Ishikawa (cell line): ENCODE data around the gene SMAD3.

Experiments used
- CEBPB ChIP-seq: IDR thresholded peaks from 2 replicates; pipeline ENCODE4 v1.6.1; 2012
- CREB1 ChIP-seq: IDR thresholded peaks from 2 replicates; pipeline ENCODE4 v1.6.1; 2012; ENCODE audit warnings: low read depth
- EGR1 ChIP-seq: IDR thresholded peaks from 2 replicates; pipeline ENCODE4 v1.6.1; 2012
- EP300 ChIP-seq: IDR thresholded peaks from 2 replicates; pipeline ENCODE4 v1.6.1; 2012; ENCODE audit warnings: borderline replicate concordance
- FOXM1 ChIP-seq: IDR thresholded peaks from 2 replicates; pipeline ENCODE4 v1.6.1; 2012; ENCODE audit warnings: low read depth, borderline replicate concordance
- MAX ChIP-seq: IDR thresholded peaks from 2 replicates; pipeline ENCODE4 v1.6.1; 2012
- NFIC ChIP-seq: IDR thresholded peaks from 2 replicates; pipeline ENCODE4 v1.6.1; 2012
- RAD21 ChIP-seq: IDR thresholded peaks from 2 replicates; pipeline ENCODE4 v1.6.1; 2012; ENCODE audit warnings: low read depth
- REST ChIP-seq: IDR thresholded peaks from 2 replicates; pipeline ENCODE4 v1.6.1; 2012; ENCODE audit warnings: low read depth, mild to moderate bottlenecking
- TAF1 ChIP-seq: IDR thresholded peaks from 2 replicates; pipeline ENCODE4 v1.6.1; 2012; ENCODE audit warnings: low read depth, mild to moderate bottlenecking
- TCF12 ChIP-seq: IDR thresholded peaks from 2 replicates; pipeline ENCODE4 v1.6.1; 2012; ENCODE audit warnings: low read depth
- TEAD4 ChIP-seq: IDR thresholded peaks from 2 replicates; pipeline ENCODE4 v1.6.1; 2012
- USF1 ChIP-seq: IDR thresholded peaks from 2 replicates; pipeline ENCODE4 v1.6.1; 2012
- YY1 ChIP-seq: IDR thresholded peaks from 2 replicates; pipeline ENCODE4 v1.6.1; 2012; ENCODE audit warnings: low read depth
- ZBTB7A ChIP-seq: IDR thresholded peaks from 2 replicates; pipeline ENCODE4 v1.6.1; 2012; ENCODE audit warnings: low read depth

The SMAD3 gene

GRCh38 chr15:67085818-67086636, 20.6 kb downstream of the SMAD3 start:
- TF ChIP-seq TEAD4, result no peak

- TF ChIP-seq TCF12 (no peak), FOXM1 (no peak), CEBPB (no peak), TEAD4 (no peak), MAX (no peak), REST (no peak), TAF1 (no peak), CREB1 (no peak), USF1 (no peak), NFIC (no peak), RAD21 (no peak), EGR1 (no peak), ZBTB7A (no peak), YY1 (no peak), EP300 (no peak)
These were observed 21.2 kb downstream of the SMAD3 start for GRCh38 chr15:67086637-67086914.

- TF ChIP-seq CREB1 (no peak), TEAD4 (no peak), CEBPB (no peak), EP300 (no peak), RAD21 (no peak), FOXM1 (no peak), ZBTB7A (no peak), EGR1 (no peak)
These were observed 22.2 kb downstream of the SMAD3 start for GRCh38 chr15:67087507-67088172.

GRCh38 chr15:67089217-67090193, 24.1 kb downstream of the SMAD3 start:
- TF ChIP-seq YY1, result no peak
- no peak for TF ChIP-seq RAD21
- no peak for TF ChIP-seq TCF12
- TF ChIP-seq CEBPB, result no peak
- TF ChIP-seq EGR1, result no peak
- 0 out of 2 replicates have a peak, but pooled peaks have one; percentile 19 for TF ChIP-seq EP300
- no peak for TF ChIP-seq FOXM1
- peak; percentile 32; the same call in 1 of the 2 replicates for TF ChIP-seq USF1
- peak; percentile 37; the same call in 1 of the 2 replicates for TF ChIP-seq NFIC
- TF ChIP-seq TAF1, result no peak
- no peak for TF ChIP-seq TEAD4
- no peak for TF ChIP-seq REST
- no peak for TF ChIP-seq CREB1
- peak; percentile 89 for TF ChIP-seq MAX
